Measurements from ENCODE around the gene GLRX2. TPM values are rescaled to one million over a fixed set of nuclear protein-coding genes. Genes with fewer than 3 reads are reported as not detected.

GLRX2 gene
- total RNA-seq, 4 donors from 2014 or later, result 4.5 to 23.0 (median 6.1) TPM

GRCh38 chr1:193094112-193094511 lies 11.1 kb downstream of the GLRX2 start:
- 95 to 96% methylated on average over 11 of the region's 11 CpGs for WGBS, 2 donors
- DNase-seq, result no peak
- H3K4me3 ChIP-seq (replicated peaks in 1 of 3), result no peak overlapping the region
- no peak for TF ChIP-seq POLR2A (IDR thresholded peaks at IDR 0.05)
- TF ChIP-seq CTCF (IDR thresholded peaks at IDR 0.05), result no peak
- no peaks in the 10 kb centered on the region for H3K4me1 ChIP-seq
- peaks cover 0 to 4% of the 10 kb centered on the region in 2 donors for H3K36me3 ChIP-seq
- no peak overlapping the region for H3K27ac ChIP-seq
- no peaks in the 10 kb centered on the region for H3K9me3 ChIP-seq
- no peaks in the 10 kb centered on the region for H3K27me3 ChIP-seq
- intact Hi-C loops (cut with DNase I), result no loop called here

DNA sequence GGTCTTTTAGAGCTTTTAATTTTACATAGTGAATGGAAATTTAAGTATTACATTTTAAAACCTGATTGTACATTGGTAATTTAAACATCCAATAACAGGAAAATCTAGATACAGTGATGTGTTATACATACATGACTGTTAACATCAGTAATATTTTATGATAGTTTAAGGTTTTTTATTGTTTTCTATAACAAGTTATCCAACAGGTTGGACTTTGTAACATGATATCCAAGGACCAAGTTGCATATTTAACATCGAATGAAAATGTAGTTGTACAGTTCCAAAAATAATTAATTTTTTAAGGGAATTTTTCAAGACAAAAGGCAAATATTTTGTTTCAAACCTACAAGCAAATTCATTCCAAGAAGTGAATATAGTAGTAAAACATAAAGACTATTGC lies 14.3 kb downstream of the GLRX2 start:
- Histone ChIP-seq H3K27me3 (no peaks in the 10 kb centered on the region), H3K4me1 (no peaks in the 10 kb centered on the region), H3K9me3 (no peaks in the 10 kb centered on the region), H3K4me3 (replicated peaks in 1 of 3) (no peak overlapping the region), H3K27ac (no peak overlapping the region), H3K36me3 (peaks cover 0 to 4% of the 10 kb centered on the region in 2 donors)
- no peak for DNase-seq
- intact Hi-C loops (cut with DNase I), result no loop called here
- TF ChIP-seq POLR2A (IDR thresholded peaks at IDR 0.05) (no peak), CTCF (IDR thresholded peaks at IDR 0.05) (no peak)
- 89 to 90% methylated on average over 1 of the region's 1 CpG for WGBS, 2 donors

DNA sequence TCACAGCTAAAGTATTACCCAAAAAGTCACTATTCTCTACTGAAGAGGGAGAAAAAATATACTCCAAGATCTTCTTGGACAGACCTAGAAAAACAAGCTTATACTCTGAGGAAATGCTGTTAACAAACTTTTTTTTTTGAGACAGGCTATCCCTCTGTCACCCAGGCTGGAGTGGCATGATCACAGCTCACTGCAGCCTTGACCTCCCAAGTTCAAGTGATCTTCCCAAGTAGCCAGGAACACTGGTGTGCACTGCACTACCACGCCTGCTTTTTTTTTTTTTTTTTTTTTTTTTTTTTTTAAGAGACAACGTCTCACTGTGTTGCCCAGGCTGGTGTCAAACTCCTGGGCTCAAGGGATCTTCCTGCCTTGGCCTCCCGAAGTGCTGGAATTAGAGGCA lies 17.3 kb downstream of the GLRX2 start:
- Histone ChIP-seq H3K4me1 (peaks cover 0 to 13% of the 10 kb centered on the region in 2 donors), H3K27me3 (no peaks in the 10 kb centered on the region), H3K36me3 (peaks cover 0 to 10% of the 10 kb centered on the region in 2 donors), H3K4me3 (replicated peaks in 1 of 3) (no peak overlapping the region), H3K27ac (peak overlapping the region in 2 of 3 donors; percentile 22 to 25), H3K9me3 (no peaks in the 10 kb centered on the region)
- TF ChIP-seq POLR2A (IDR thresholded peaks at IDR 0.05), result no peak
- TF ChIP-seq CTCF (IDR thresholded peaks at IDR 0.05), result no peak
- intact Hi-C loops (cut with DNase I), result no loop called here
- DNase-seq, result peak; percentile 59 to 62
- WGBS, 2 donors, result 28 to 37% methylated on average over 3 of the region's 3 CpGs

DNA sequence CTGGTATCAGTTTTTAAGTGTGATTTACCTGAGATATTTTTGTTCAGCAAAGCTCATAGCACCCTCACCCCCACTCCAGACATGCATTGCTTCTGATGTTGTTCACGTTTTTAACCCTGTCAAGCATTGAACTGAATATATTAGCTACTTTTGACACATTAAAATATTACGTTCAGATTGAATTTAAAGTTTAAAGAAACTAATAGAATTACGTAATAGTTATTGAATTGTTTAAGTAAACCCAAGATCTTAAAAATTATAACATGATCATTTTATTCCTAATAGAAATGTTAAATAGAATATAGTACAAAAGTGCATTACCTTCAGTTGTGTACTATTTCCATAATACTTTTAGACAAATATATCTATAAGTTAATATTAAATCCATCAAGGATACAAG lies 18.9 kb downstream of the GLRX2 start:
- TF ChIP-seq POLR2A (IDR thresholded peaks at IDR 0.05) (no peak), CTCF (IDR thresholded peaks at IDR 0.05) (no peak)
- Histone ChIP-seq H3K4me3 (replicated peaks in 1 of 3) (no peak overlapping the region), H3K27me3 (no peaks in the 10 kb centered on the region), H3K27ac (no peak overlapping the region), H3K36me3 (peaks cover 0 to 20% of the 10 kb centered on the region in 2 donors), H3K4me1 (peaks cover 0 to 13% of the 10 kb centered on the region in 2 donors), H3K9me3 (no peaks in the 10 kb centered on the region)
- WGBS, 2 donors, result 93 to 94% methylated on average over 3 of the region's 3 CpGs
- intact Hi-C loops (cut with DNase I), result no loop called here
- no peak for DNase-seq

GRCh38 chr1:193085263-193085662 lies 20.0 kb downstream of the GLRX2 start:
- H3K4me1 ChIP-seq, result peaks cover 0 to 13% of the 10 kb centered on the region in 2 donors
- no peak overlapping the region for H3K4me3 ChIP-seq (replicated peaks in 1 of 3)
- H3K9me3 ChIP-seq, result no peaks in the 10 kb centered on the region
- peaks cover 0 to 28% of the 10 kb centered on the region in 2 donors for H3K36me3 ChIP-seq
- intact Hi-C loops (cut with DNase I), result no loop called here
- no peak for DNase-seq
- no peak for TF ChIP-seq CTCF (IDR thresholded peaks at IDR 0.05)
- no peak for TF ChIP-seq POLR2A (IDR thresholded peaks at IDR 0.05)
- H3K27ac ChIP-seq, result no peak overlapping the region
- 86 to 92% methylated on average over 1 of the region's 1 CpG for WGBS, 2 donors
- no peaks in the 10 kb centered on the region for H3K27me3 ChIP-seq
